HFF-Myc (cell line): Measurements from ENCODE around the gene KRT7.

Source experiments
- DNase-seq: peaks from one replicate; pipeline ENCODE4 v3.0.0-alpha.2; 2011; ENCODE audit warnings: low read depth; ENCODE audit errors: extremely low read depth
- H3K4me3 ChIP-seq: replicated peaks from 2 replicates; pipeline ENCODE4 v1.5.1; 2011; ENCODE audit warnings: low read depth, mild to moderate bottlenecking, control low read depth, low read length
- TF ChIP-seq, protein P1 (sequence below): IDR thresholded peaks from 2 replicates; pipeline ENCODE4 v1.5.1; 2012; ENCODE audit warnings: mild to moderate bottlenecking, low read depth, low read length, control low read depth; ENCODE audit errors: missing control alignments

KRT7 gene

GRCh38 chr12:52223406-52224039 is 9.5 kb upstream of the KRT7 start:
- TF ChIP-seq, protein P1, sequence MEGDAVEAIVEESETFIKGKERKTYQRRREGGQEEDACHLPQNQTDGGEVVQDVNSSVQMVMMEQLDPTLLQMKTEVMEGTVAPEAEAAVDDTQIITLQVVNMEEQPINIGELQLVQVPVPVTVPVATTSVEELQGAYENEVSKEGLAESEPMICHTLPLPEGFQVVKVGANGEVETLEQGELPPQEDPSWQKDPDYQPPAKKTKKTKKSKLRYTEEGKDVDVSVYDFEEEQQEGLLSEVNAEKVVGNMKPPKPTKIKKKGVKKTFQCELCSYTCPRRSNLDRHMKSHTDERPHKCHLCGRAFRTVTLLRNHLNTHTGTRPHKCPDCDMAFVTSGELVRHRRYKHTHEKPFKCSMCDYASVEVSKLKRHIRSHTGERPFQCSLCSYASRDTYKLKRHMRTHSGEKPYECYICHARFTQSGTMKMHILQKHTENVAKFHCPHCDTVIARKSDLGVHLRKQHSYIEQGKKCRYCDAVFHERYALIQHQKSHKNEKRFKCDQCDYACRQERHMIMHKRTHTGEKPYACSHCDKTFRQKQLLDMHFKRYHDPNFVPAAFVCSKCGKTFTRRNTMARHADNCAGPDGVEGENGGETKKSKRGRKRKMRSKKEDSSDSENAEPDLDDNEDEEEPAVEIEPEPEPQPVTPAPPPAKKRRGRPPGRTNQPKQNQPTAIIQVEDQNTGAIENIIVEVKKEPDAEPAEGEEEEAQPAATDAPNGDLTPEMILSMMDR, result no peak
- H3K4me3 ChIP-seq, result no peak overlapping the region
- DNase-seq, result no peak

DNA sequence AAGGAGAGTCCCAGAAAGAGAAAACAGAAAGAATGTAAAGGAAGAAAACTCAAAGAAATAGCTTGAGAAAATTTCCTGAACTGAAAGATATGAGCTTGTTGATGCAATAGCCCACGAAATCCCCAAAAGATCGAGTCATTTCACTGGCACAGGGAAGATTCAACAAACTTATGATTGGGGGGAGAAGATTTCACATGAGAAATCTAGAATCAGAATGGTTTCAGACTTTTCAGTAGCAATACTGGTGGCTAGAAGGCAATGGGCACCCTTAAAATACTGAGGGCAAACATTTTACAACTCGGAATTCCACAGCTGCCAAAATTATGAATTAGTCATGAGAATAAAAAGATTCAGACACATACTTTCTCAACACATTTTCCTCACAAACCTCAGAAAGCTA is 8.9 kb upstream of the KRT7 start:
- TF ChIP-seq, protein P1, result no peak
- DNase-seq, result no peak
- no peak overlapping the region for H3K4me3 ChIP-seq

DNA sequence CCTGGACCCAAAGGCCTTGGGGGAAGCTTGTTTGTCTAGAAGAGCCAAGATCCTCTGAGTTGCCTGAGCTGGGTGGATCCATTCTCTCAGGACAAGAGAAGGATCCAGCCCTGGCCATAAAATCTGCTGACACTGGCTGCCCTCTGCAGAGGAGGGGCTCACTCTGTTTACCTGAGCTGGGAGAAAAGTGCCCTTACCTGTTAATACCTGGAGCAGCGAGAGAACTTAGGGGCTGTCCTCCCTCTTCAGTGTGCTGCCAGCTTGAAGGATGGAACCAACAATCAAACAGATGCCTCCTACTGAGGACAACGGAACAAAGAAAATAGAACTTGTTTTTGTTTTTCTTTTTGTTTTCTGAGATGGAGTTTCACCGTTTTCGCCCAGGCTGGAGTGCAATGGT is 7.3 kb upstream of the KRT7 start:
- DNase-seq, result no peak
- no peak overlapping the region for H3K4me3 ChIP-seq
- TF ChIP-seq, protein P1, result no peak

DNA sequence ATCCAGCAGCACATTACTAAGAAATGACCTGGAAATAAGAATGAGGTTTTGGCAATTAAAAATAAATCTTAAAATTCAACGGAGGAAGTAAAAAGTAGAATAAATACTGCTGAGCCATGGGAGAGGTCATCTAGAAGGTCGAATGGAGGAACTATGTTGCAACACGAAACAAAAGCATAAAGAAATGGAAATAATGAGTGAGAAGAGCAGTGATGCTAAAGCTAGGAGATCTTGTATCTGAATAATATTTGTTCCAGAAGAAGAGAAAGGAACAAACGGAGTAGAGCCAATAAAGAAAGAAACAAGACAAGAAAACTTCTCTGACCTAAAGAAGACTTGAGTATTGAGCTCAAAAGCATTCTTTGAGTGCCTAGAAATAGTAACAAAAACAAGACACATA is 6.6 kb upstream of the KRT7 start:
- TF ChIP-seq, protein P1, result no peak

GRCh38 chr12:52227606-52228166 is 5.4 kb upstream of the KRT7 start:
- DNase-seq, result no peak
- TF ChIP-seq, protein P1, result no peak
- no peak overlapping the region for H3K4me3 ChIP-seq

More for the DNA sequence above, 6.6 kb upstream of the KRT7 start:
- H3K4me3 ChIP-seq, result no peak overlapping the region
- no peak for DNase-seq

DNA sequence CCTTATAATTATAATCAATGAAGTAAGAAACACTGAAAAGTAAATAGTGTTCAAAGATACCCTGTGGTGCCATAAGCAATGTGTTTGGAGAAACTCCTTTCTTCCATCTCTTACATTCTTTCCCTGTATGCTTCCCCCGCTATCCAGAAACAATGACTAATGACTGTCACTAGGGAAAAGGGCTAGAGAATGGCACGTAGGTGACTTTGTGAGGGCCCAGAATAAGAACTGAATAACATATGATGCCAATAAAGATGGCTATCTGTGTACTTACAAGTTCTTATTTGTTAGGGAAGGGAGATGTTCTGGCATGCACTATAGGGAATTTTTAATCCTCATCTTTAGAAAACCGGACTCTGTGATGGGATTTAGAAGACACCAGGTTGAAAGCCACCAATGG is 4.7 kb upstream of the KRT7 start:
- TF ChIP-seq, protein P1, result no peak
- no peak for DNase-seq
- H3K4me3 ChIP-seq, result no peak overlapping the region

DNA sequence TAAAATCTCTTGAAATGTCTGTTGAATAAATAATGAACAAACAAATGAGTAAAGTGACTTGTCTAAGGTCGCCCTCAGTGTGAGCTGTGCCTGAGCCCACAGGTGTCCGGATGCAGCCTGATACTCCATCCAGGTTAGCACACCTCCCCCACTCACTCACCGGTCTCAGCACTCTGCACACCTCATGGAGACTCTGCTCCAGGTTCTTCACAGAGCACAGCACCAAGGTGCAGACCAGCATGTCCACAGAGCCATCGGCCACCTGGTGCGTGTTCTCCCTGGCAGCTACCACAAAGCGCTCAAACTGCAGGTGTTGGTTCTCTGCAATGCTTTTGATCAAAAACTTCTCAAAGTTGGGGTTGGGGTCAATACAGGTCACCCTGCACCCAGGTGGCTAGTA is 4.1 kb upstream of the KRT7 start:
- no peak for DNase-seq
- no peak overlapping the region for H3K4me3 ChIP-seq
- TF ChIP-seq, protein P1, result no peak
